ENCODE measurements around the gene ACCS.

- TF ChIP-seq, protein P1, sequence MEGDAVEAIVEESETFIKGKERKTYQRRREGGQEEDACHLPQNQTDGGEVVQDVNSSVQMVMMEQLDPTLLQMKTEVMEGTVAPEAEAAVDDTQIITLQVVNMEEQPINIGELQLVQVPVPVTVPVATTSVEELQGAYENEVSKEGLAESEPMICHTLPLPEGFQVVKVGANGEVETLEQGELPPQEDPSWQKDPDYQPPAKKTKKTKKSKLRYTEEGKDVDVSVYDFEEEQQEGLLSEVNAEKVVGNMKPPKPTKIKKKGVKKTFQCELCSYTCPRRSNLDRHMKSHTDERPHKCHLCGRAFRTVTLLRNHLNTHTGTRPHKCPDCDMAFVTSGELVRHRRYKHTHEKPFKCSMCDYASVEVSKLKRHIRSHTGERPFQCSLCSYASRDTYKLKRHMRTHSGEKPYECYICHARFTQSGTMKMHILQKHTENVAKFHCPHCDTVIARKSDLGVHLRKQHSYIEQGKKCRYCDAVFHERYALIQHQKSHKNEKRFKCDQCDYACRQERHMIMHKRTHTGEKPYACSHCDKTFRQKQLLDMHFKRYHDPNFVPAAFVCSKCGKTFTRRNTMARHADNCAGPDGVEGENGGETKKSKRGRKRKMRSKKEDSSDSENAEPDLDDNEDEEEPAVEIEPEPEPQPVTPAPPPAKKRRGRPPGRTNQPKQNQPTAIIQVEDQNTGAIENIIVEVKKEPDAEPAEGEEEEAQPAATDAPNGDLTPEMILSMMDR (IDR thresholded peaks at IDR 0.05; ENCODE audit: poor library complexity), result peak; percentile 91
- TF ChIP-seq EZH2 (IDR thresholded peaks at IDR 0.05; ENCODE audit: borderline replicate concordance) (no peak), EZH2phosphoT487 (IDR thresholded peaks at IDR 0.05; ENCODE audit: low read depth, severe bottlenecking, unreplicated experiment) (no peak)
These were observed at the start of gene ACCS for GRCh38 chr11:44065841-44066731.
